Measurements from ENCODE around the gene NOXO1.

The NOXO1 gene

DNA sequence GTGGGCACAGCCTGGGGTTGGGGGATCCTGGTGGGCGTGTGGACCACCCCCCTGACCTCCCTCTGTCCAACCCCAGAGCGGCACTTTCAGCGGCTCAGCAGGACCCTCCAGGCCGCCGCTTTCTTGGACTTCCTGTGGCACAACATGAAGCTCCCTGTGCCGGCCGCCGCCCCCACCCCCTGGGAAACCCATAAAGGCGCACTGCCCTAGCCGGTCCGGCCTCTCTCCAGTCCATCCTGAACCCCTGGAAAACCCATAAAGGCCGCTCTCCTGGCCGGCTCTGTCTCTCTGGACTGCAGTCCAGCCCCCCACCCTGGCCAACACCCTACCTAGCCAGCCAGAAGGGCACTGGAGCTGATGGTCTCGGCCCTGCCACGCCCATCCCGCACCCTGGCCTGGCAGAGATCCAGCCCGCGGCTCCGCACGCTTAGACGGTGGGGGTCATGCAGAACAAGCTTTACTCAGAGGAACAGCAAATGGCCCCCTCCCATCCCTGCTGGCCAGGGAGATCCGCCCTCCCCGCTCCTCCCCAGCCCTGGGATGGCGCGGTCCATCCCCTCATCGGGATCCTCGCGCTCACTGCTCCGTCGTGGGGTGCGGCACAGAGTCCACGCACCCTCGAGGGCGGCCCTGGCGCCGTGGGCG is 2.7 kb downstream of the NOXO1 start:
- Histone ChIP-seq H3K27ac (ENCODE audit: low read depth, low read length) (no peak overlapping the region), H3K36me3 (ENCODE audit: control insufficient read depth, insufficient read depth, low read length) (peaks cover 30% of the 10 kb centered on the region), H3K27me3 (ENCODE audit: control insufficient read depth, insufficient read depth, low read length) (peaks cover 17% of the 10 kb centered on the region), H3K4me1 (ENCODE audit: control insufficient read depth, insufficient read depth, low read length) (no peaks in the 10 kb centered on the region), H3K4me3 (ENCODE audit: low read length) (peak overlapping the region; percentile 40), H3K9ac (ENCODE audit: low read length) (peak overlapping the region; percentile 42)

GRCh38 chr16:1977875-1978268 is 3.4 kb downstream of the NOXO1 start:
- no peak overlapping the region for H3K9ac ChIP-seq (ENCODE audit: low read length)

DNA sequence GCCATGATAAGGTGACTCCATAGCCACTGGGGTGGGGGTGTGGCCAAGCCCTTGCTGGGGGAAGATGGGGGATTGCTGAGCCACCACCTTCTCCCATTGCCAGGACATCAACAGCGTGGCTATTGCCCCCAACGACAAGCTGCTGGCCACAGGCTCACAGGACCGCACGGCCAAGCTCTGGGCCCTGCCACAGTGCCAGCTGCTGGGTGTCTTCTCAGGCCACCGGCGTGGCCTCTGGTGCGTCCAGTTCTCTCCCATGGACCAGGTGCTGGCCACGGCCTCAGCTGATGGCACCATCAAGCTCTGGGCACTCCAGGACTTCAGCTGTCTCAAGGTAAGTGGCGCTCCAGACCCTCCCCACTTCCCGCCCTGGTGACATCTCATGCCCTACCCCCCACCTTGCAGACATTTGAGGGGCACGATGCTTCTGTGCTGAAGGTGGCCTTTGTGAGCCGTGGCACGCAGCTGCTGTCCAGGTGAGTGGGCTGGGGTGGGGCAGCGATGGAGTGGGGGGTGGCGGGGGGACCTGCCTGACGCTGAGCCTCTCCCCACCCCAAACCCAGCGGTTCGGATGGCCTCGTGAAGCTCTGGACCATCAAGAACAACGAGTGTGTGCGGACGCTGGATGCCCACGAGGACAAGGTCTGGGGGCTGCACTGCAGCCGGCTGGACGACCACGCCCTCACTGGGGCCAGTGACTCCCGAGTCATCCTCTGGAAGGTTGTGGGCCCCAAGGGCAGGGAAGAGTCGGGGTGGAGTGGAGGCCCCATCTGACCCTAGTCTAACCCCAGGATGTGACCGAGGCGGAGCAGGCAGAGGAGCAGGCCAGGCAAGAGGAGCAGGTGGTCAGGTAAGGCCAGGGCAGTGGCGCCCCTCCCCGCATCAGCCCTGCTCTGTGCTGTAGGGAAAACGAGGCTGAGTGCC is 4.1 kb downstream of the NOXO1 start:
- no peak overlapping the region for H3K4me3 ChIP-seq (ENCODE audit: low read length)
- H3K27me3 ChIP-seq (ENCODE audit: control insufficient read depth, insufficient read depth, low read length), result peaks cover 16% of the 10 kb centered on the region
- peaks cover 30% of the 10 kb centered on the region for H3K36me3 ChIP-seq (ENCODE audit: control insufficient read depth, insufficient read depth, low read length)

More at GRCh38 chr16:1977875-1978268, 3.4 kb downstream of the NOXO1 start:
- H3K27ac ChIP-seq (ENCODE audit: low read depth, low read length), result no peak overlapping the region
- H3K27me3 ChIP-seq (ENCODE audit: control insufficient read depth, insufficient read depth, low read length), result peaks cover 17% of the 10 kb centered on the region
- no peak overlapping the region for H3K4me3 ChIP-seq (ENCODE audit: low read length)
- peaks cover 2% of the 10 kb centered on the region for H3K4me1 ChIP-seq (ENCODE audit: control insufficient read depth, insufficient read depth, low read length)
- H3K36me3 ChIP-seq (ENCODE audit: control insufficient read depth, insufficient read depth, low read length), result peaks cover 30% of the 10 kb centered on the region

GRCh38 chr16:1976216-1976520 is 5.1 kb downstream of the NOXO1 start:
- peaks cover 7% of the 10 kb centered on the region for H3K4me1 ChIP-seq (ENCODE audit: control insufficient read depth, insufficient read depth, low read length)
- peaks cover 10% of the 10 kb centered on the region for H3K27me3 ChIP-seq (ENCODE audit: control insufficient read depth, insufficient read depth, low read length)
- no peak overlapping the region for H3K4me3 ChIP-seq (ENCODE audit: low read length)
- H3K9ac ChIP-seq (ENCODE audit: low read length), result no peak overlapping the region
- H3K36me3 ChIP-seq (ENCODE audit: control insufficient read depth, insufficient read depth, low read length), result peaks cover 30% of the 10 kb centered on the region
- no peak overlapping the region for H3K27ac ChIP-seq (ENCODE audit: low read depth, low read length)

More for the DNA sequence above, 4.1 kb downstream of the NOXO1 start:
- H3K9ac ChIP-seq (ENCODE audit: low read length), result no peak overlapping the region
- H3K27ac ChIP-seq (ENCODE audit: low read depth, low read length), result no peak overlapping the region
- H3K4me1 ChIP-seq (ENCODE audit: control insufficient read depth, insufficient read depth, low read length), result peaks cover 7% of the 10 kb centered on the region

DNA sequence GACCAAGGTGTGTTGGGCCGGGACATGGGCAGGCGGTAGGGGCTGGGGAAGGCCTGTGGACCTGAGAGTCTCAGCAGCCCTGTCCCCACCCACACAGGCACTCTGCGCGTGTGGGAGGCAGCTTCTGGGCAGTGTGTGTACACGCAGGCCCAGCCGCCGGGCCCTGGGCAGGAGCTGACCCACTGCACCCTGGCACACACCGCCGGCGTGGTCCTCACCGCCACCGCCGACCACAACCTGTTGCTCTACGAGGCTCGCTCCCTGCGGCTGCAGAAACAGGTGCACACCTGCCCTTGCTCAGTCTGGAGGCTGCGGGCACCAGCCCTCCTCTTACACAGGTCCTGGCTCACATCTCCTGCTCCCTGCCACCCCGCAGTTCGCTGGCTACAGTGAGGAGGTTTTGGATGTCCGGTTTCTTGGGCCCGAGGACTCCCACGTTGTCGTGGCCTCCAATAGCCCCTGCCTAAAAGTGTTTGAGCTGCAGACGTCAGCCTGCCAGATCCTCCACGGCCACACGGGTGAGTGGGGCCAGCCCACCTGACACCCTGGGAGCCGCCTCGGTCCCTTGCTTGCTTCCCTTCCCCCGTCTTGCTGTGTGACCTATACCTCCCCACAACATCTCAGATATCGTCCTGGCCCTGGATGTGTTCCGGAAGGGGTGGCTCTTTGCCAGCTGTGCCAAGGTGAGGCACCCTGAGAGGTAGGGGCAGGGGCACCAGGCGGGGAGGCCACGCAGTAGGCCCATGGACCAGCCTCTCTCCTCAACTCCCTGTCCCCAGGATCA is 5.6 kb downstream of the NOXO1 start:
- Histone ChIP-seq H3K27ac (ENCODE audit: low read depth, low read length) (no peak overlapping the region), H3K36me3 (ENCODE audit: control insufficient read depth, insufficient read depth, low read length) (peaks cover 30% of the 10 kb centered on the region), H3K4me3 (ENCODE audit: low read length) (no peak overlapping the region), H3K9ac (ENCODE audit: low read length) (no peak overlapping the region), H3K4me1 (ENCODE audit: control insufficient read depth, insufficient read depth, low read length) (peaks cover 9% of the 10 kb centered on the region), H3K27me3 (ENCODE audit: control insufficient read depth, insufficient read depth, low read length) (peaks cover 7% of the 10 kb centered on the region)

- no peak overlapping the region for H3K27ac ChIP-seq (ENCODE audit: low read depth, low read length)
- peaks cover 9% of the 10 kb centered on the region for H3K4me1 ChIP-seq (ENCODE audit: control insufficient read depth, insufficient read depth, low read length)
- peaks cover 4% of the 10 kb centered on the region for H3K27me3 ChIP-seq (ENCODE audit: control insufficient read depth, insufficient read depth, low read length)
- no peak overlapping the region for H3K4me3 ChIP-seq (ENCODE audit: low read length)
- H3K36me3 ChIP-seq (ENCODE audit: control insufficient read depth, insufficient read depth, low read length), result peaks cover 30% of the 10 kb centered on the region
- no peak overlapping the region for H3K9ac ChIP-seq (ENCODE audit: low read length)
These were observed 6.9 kb downstream of the NOXO1 start for GRCh38 chr16:1974157-1975070.

GRCh38 chr16:1973461-1974156 is 7.7 kb downstream of the NOXO1 start:
- Histone ChIP-seq H3K4me1 (ENCODE audit: control insufficient read depth, insufficient read depth, low read length) (peaks cover 9% of the 10 kb centered on the region), H3K9ac (ENCODE audit: low read length) (no peak overlapping the region), H3K36me3 (ENCODE audit: control insufficient read depth, insufficient read depth, low read length) (peaks cover 30% of the 10 kb centered on the region), H3K27me3 (ENCODE audit: control insufficient read depth, insufficient read depth, low read length) (no peaks in the 10 kb centered on the region), H3K4me3 (ENCODE audit: low read length) (no peak overlapping the region), H3K27ac (ENCODE audit: low read depth, low read length) (no peak overlapping the region)

- H3K27me3 ChIP-seq (ENCODE audit: control insufficient read depth, insufficient read depth, low read length), result no peaks in the 10 kb centered on the region
- H3K9ac ChIP-seq (ENCODE audit: low read length), result peak overlapping the region; percentile 62
- H3K27ac ChIP-seq (ENCODE audit: low read depth, low read length), result no peak overlapping the region
- H3K4me3 ChIP-seq (ENCODE audit: low read length), result peak overlapping the region; percentile 93
- H3K36me3 ChIP-seq (ENCODE audit: control insufficient read depth, insufficient read depth, low read length), result peaks cover 28% of the 10 kb centered on the region
- peaks cover 9% of the 10 kb centered on the region for H3K4me1 ChIP-seq (ENCODE audit: control insufficient read depth, insufficient read depth, low read length)
These were observed 8.8 kb downstream of the NOXO1 start for GRCh38 chr16:1972490-1972877.

- Histone ChIP-seq H3K4me1 (ENCODE audit: control insufficient read depth, insufficient read depth, low read length) (peaks cover 9% of the 10 kb centered on the region), H3K9ac (ENCODE audit: low read length) (peak within 1 kb of the TSS; percentile 82), H3K36me3 (ENCODE audit: control insufficient read depth, insufficient read depth, low read length) (peaks cover 25% of the 10 kb centered on the region), H3K27me3 (ENCODE audit: control insufficient read depth, insufficient read depth, low read length) (no peaks in the 10 kb centered on the region), H3K27ac (ENCODE audit: low read depth, low read length) (peak within 1 kb of the TSS; percentile 97), H3K4me3 (ENCODE audit: low read length) (peak within 1 kb of the TSS; percentile 93)
These were observed 9.3 kb downstream of the NOXO1 start, which contains the start of gene TBL3 for GRCh38 chr16:1971796-1972489. Gene TBL3, plus strand, starts transcription at chr16:1972053. Its CDS starts 112 bp downstream, at chr16:1972165.

DNA sequence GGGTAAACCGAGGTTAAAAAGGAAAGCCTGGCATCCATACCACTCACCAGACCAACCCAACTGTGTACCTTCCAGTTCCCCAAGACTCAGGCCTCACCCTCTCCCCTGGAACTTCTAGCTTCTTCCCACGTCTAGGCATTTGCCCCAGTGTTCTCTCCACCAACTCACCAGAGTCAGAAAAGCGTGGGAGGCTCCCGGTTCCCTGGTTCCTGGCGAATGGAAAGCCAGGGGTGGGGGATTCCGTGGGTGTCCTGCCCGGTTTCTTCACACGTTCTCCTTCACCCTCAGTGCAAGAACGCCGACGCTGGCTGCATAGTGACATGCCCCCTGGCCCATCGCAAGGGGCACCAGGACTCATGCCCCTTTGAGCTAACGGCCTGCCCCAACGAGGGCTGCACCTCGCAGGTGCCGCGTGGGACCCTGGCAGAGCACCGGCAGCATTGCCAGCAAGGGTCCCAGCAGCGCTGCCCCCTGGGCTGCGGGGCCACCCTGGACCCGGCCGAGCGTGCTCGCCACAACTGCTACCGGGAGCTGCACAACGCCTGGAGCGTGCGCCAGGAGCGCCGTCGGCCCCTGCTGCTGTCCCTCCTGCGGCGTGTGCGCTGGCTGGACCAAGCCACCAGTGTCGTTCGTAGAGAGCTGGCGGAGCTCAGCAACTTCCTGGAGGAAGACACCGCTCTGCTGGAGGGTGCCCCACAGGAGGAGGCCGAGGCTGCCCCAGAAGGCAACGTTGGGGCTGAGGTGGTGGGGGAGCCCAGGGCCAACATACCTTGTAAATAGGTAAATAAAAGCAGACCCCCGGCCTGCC is 12.9 kb downstream of the NOXO1 start:
- H3K27me3 ChIP-seq (ENCODE audit: control insufficient read depth, insufficient read depth, low read length), result no peaks in the 10 kb centered on the region
- H3K4me1 ChIP-seq (ENCODE audit: control insufficient read depth, insufficient read depth, low read length), result peaks cover 21% of the 10 kb centered on the region
- H3K36me3 ChIP-seq (ENCODE audit: control insufficient read depth, insufficient read depth, low read length), result peaks cover 5% of the 10 kb centered on the region
- H3K27ac ChIP-seq (ENCODE audit: low read depth, low read length), result no peak overlapping the region
- H3K9ac ChIP-seq (ENCODE audit: low read length), result no peak overlapping the region
- H3K4me3 ChIP-seq (ENCODE audit: low read length), result no peak overlapping the region

Measured in rectal smooth muscle tissue (tissue), 1 donor.